ENCODE results near the gene TRAIP.
"Not testable (repeated sequence)": the region's sequence is repeated elsewhere in the genome, so short reads cannot be mapped to it uniquely, and the experiment has no call there.

TRAIP gene

GRCh38 chr3:49791571-49791970 is 64.8 kb downstream of the TRAIP start:
- no peak for DNase-seq (ENCODE audit: low read depth)

- DNase-seq (ENCODE audit: low read depth): no peak
Observed at GRCh38 chr3:49790626-49791411, 65.5 kb downstream of the TRAIP start.

- no peak for DNase-seq (ENCODE audit: low read depth)
Observed at GRCh38 chr3:49788056-49788455, 68.3 kb downstream of the TRAIP start.

- no peak for DNase-seq (ENCODE audit: low read depth)
Observed at GRCh38 chr3:49787536-49787935, 68.8 kb downstream of the TRAIP start.

DNA sequence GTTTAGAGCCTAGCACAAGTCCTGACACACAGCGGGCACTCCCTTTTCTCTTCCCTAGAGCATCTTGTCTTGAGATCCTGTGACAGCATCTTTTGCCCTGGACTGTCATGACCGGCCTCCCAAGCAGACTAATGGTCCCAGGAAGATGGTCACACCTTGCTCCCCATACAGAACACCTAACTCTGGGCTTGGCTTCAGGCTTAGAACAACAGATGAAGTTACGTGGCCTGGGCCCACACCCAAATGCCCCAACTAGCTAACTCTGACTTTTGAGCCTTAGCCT is 69.2 kb downstream of the TRAIP start:
- DNase-seq (ENCODE audit: low read depth): no peak

DNA sequence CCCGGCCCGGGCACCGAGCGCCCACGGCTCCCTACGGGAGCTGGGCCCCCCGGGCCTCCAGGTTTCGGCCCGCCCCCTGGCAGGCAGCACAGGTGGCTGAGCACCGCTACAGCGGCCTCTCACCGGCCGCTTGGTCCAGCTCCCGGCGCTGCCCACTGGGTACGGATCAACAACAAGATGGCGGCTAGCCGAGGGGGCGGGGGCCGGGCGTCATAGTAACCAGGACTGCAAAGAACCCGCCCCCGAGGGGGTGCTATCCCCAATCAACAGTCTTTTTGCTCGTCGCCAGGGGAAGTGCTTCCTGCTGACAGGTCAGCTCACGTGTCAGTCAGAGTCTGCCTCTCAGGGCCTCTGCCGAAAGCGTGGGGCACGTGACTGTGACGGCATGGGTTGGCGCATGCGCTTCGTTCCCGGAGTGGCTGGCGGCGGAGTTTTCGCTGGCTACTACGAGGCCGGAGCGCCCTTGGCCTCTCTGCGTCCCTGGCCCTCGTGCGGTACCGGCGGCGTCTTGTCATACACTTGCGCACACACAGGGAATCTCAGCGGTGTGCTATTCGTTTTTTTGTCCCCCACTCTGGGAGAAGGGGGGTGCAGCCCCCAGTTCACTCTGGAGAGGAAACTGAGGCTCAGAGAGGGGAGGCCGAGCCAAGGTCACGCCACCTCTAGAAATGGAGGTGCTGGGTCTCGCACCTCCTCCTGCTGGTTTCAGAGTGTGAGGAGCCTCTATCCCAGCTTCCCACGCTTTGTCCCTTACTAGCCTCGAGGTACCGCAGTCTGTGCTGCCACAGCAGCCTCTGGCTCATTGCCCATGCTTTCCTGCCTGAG is 69.8 kb downstream of the TRAIP start, which contains the start of gene IP6K1:
Gene IP6K1 (minus strand): TSS at position 186 of the 825 bp plus-strand sequence. CDS start 38,502 bp downstream, outside the sequence.
- peak; percentile 100 for DNase-seq (ENCODE audit: low read depth)

DNA sequence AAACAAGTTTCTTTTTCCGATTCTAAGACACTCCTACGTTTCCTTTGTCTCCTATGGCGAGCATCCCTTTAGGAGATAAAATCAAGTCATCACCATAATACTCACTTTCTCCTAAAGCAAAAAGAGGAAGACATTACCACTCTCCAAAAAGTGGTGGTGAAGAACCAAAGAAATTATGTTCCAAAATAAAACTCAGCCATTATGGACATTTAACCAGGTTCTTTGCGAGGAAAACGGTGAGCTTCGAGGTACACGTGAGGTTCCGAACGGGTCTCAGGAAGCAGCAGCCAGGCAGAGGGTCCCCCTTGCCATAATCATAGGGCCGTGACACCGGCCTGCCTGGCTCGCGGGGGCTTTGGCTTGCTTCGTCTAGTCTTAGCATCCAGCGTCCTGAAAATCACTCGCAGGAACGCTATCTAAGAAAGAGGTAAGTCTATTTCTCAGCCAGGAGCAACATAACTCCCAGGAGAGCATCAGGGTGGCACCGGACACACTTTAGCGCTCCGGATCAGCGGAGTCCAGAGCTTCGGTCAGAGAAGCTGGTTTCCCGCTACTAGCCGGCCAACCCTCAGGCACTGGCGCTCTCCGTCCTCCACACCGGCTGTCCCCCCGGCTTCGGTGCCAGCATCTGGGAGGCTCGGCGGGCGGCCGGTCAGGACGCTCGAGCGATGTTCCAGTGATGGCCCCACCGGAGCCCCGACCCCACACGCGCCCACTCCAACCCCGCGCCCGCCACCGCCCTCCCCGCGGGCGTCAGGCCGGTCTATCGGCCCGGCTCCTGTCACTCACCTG is 70.6 kb downstream of the TRAIP start:
- peak; percentile 32 for DNase-seq (ENCODE audit: low read depth)

- not testable (repeated sequence) for DNase-seq (ENCODE audit: low read depth)
Observed at GRCh38 chr3:49782277-49782676, 74.1 kb downstream of the TRAIP start.

- no peak for DNase-seq (ENCODE audit: low read depth)
Observed at GRCh38 chr3:49781415-49782199, 74.8 kb downstream of the TRAIP start.

DNA sequence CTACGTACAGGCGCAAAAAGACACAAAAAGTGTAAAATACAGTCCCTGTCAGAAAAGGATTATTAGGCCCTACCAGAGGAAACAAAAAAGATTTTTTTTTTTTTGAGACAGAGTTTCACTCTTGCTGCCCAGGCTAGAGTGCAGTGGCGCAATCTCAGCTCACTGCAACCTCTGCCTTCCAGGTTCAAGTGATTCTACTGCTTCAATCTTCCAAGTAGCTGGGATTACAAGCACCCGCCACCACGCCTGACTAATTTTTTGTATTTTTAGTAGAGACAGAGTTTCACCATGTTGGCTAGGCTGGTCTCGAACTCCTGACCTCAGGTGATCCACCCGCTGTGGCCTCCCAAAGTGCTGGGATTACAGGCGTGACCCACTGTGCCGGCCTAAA is 75.4 kb downstream of the TRAIP start:
- DNase-seq (ENCODE audit: low read depth): not testable (repeated sequence)

DNA sequence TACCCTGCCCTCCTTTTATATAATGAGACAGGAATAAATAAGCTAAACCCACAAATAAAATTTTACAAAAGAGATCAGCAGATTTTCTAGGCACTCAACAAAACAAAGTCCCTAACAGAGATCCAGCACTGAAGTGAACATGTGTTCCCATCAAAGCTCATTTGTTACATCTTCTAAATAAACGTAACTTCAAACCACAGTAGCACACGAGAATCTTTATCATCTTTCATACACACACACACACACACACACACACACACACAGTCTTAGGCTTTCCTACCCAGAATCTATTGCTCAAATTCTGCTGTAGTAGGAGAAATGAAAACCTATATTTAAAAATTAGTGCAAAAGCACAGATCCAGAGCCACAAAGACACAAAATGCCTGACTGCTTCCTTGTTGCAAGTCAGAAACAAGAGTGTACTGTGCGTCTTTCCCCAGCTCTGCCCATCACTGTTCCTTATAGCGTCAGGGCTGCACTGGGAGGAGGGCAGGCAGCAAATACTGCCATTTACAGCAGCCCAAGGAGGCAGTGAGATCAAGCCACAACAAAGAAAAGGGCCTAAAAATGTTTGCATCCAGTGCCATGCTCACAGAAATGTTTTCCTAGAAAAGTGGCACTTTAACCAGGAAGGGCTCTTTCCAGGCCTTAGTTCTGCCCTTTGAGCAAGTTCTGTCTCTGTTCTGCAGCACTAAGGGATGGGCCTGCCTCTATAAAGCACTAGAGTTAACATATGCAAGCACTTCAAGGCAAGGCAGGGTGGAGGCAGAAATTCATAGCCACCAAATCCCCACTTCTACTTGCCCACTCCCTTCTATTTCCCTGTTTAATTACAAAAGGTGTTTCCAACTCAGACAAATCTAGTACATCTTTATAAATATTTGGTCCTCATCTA is 76.0 kb downstream of the TRAIP start:
- DNase-seq (ENCODE audit: low read depth): no peak

- no peak for DNase-seq (ENCODE audit: low read depth)
Observed at GRCh38 chr3:49779358-49780079, 76.8 kb downstream of the TRAIP start.
